Measurements from ENCODE around the gene MT1M.

Gene MT1M

DNA sequence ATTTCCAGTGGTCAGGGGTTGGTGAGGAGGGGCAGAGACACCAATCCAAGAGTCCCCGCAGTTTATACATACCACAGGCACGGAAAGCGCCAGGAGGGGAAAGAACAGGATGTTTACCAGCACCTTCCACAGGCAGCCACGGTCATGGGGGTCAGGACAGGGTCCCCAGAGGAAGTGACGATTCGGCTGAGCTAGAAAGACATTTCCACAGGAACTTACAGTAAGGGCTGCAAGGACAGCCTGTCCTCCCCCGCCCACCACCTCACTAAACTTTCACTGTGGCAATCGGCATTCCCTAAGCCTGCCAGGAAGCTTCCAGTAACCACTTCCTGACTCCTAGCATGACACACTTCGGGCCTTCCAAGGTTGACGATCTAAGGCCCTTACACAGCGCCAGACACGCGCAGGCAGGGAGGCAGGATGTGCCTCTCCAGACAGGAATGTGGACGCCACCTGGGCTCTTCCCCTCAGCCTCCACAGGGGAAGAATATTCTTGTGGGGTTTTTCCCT lies 25.3 kb upstream of the MT1M start:
- peak overlapping the region; percentile 100 for H4K8ac ChIP-seq (ENCODE audit: low read length)
- H3K36me3 ChIP-seq (ENCODE audit: control insufficient read depth in 1 of 2, insufficient read depth in 2 of 2, low read depth in 1 of 2, low read length in 2 of 2): no peaks in the 10 kb centered on the region
- peak overlapping the region; percentile 5 for H2AK5ac ChIP-seq (ENCODE audit: low read length, severe bottlenecking)
- H2BK12ac ChIP-seq (ENCODE audit: low read length in 2 of 2): peak overlapping the region; percentile 97 to 99
- peak; percentile 100 for DNase-seq
- H3K9ac ChIP-seq (ENCODE audit: low read length): peak overlapping the region; percentile 84
- peak overlapping the region; percentile 1 for H3K4me2 ChIP-seq (ENCODE audit: low read length, poor library complexity, severe bottlenecking)
- no peak overlapping the region for H3K14ac ChIP-seq (ENCODE audit: low read length in 2 of 2)
- H2BK120ac ChIP-seq (ENCODE audit: low read depth, low read length): peak overlapping the region; percentile 93
- H2AFZ ChIP-seq (ENCODE audit: low read depth, low read length): peak overlapping the region; percentile 36
- peaks cover 34% of the 10 kb centered on the region for H3K4me1 ChIP-seq (ENCODE audit: control insufficient read depth, insufficient read depth, low read depth, low read length)
- no peak overlapping the region for H2BK15ac ChIP-seq (ENCODE audit: low read depth, poor library complexity, severe bottlenecking)
- peak overlapping the region; percentile 96 to 100 for H3K18ac ChIP-seq (ENCODE audit: low read depth in 1 of 2, low read length in 2 of 2)
- peak overlapping the region; percentile 99 to 100 for H3K4ac ChIP-seq (ENCODE audit: low read depth in 1 of 2, low read length in 2 of 2)
- peaks cover 4% of the 10 kb centered on the region for H3K79me1 ChIP-seq (replicated peaks; ENCODE audit: low read length, poor library complexity, severe bottlenecking)
- H3K27ac ChIP-seq (ENCODE audit: low read length, poor library complexity, severe bottlenecking): peak overlapping the region; percentile 99
- peak overlapping the region; percentile 98 for H2BK5ac ChIP-seq (ENCODE audit: low read depth, low read length, poor library complexity, severe bottlenecking)
- peak overlapping the region in 1 of 2 experiments; percentile 69 for H3K4me3 ChIP-seq (ENCODE audit: insufficient read depth in 1 of 2, low read depth in 1 of 2, low read length in 2 of 2)
- H3K9me3 ChIP-seq (ENCODE audit: control insufficient read depth, low read length): no peaks in the 10 kb centered on the region
- H4K91ac ChIP-seq (ENCODE audit: low read length): peak overlapping the region; percentile 100
- no peaks in the 10 kb centered on the region for H3K27me3 ChIP-seq (ENCODE audit: control insufficient read depth in 1 of 2, insufficient read depth in 1 of 2, low read length in 2 of 2)
- peak overlapping the region in 1 of 2 experiments; percentile 2 for H3K23ac ChIP-seq (ENCODE audit: low read length in 2 of 2)
- 0% methylated on average over 14 of the region's 14 CpGs for WGBS

DNA sequence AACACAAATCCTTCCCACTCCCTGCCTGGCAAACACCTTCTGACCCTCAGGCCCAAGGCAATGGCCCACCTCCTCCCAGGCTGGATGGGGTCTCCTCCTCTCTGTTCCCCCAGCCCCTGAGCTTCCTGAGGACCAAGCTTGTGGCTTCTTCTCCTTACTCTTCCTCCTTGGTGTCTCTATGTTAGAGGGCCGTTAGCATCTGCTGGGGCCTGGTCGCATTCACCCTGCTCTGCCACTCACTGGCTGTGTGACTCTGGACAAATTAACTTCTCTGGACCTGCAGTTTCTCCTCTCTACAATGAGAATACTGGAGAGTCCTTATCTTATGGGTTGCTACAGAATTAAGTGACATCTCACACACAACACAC lies 24.8 kb upstream of the MT1M start:
- H3K27ac ChIP-seq (ENCODE audit: low read length, poor library complexity, severe bottlenecking): peak overlapping the region; percentile 99
- H3K4me1 ChIP-seq (ENCODE audit: control insufficient read depth, insufficient read depth, low read depth, low read length): peaks cover 34% of the 10 kb centered on the region
- H2BK5ac ChIP-seq (ENCODE audit: low read depth, low read length, poor library complexity, severe bottlenecking): peak overlapping the region; percentile 79
- peak overlapping the region in 1 of 2 experiments; percentile 92 for H3K4me3 ChIP-seq (ENCODE audit: insufficient read depth in 1 of 2, low read depth in 1 of 2, low read length in 2 of 2)
- peak overlapping the region; percentile 99 to 100 for H3K4ac ChIP-seq (ENCODE audit: low read depth in 1 of 2, low read length in 2 of 2)
- peak overlapping the region; percentile 6 for H2BK15ac ChIP-seq (ENCODE audit: low read depth, poor library complexity, severe bottlenecking)
- H3K23ac ChIP-seq (ENCODE audit: low read length in 2 of 2): peak overlapping the region; percentile 2 to 75
- H3K9me3 ChIP-seq (ENCODE audit: control insufficient read depth, low read length): no peaks in the 10 kb centered on the region
- H3K79me1 ChIP-seq (replicated peaks; ENCODE audit: low read length, poor library complexity, severe bottlenecking): peaks cover 4% of the 10 kb centered on the region
- H3K14ac ChIP-seq (ENCODE audit: low read length in 2 of 2): peak overlapping the region in 1 of 2 experiments; percentile 98
- no peak overlapping the region for H3K4me2 ChIP-seq (ENCODE audit: low read length, poor library complexity, severe bottlenecking)
- peak overlapping the region; percentile 84 for H3K9ac ChIP-seq (ENCODE audit: low read length)
- peak overlapping the region; percentile 88 for H2BK120ac ChIP-seq (ENCODE audit: low read depth, low read length)
- no peak for DNase-seq
- no peak overlapping the region for H2AFZ ChIP-seq (ENCODE audit: low read depth, low read length)
- H3K36me3 ChIP-seq (ENCODE audit: control insufficient read depth in 1 of 2, insufficient read depth in 2 of 2, low read depth in 1 of 2, low read length in 2 of 2): no peaks in the 10 kb centered on the region
- peak overlapping the region; percentile 100 for H4K8ac ChIP-seq (ENCODE audit: low read length)
- H3K18ac ChIP-seq (ENCODE audit: low read depth in 1 of 2, low read length in 2 of 2): peak overlapping the region; percentile 96 to 100
- peak overlapping the region; percentile 100 for H4K91ac ChIP-seq (ENCODE audit: low read length)
- H2AK5ac ChIP-seq (ENCODE audit: low read length, severe bottlenecking): peak overlapping the region; percentile 34
- H3K27me3 ChIP-seq (ENCODE audit: control insufficient read depth in 1 of 2, insufficient read depth in 1 of 2, low read length in 2 of 2): no peaks in the 10 kb centered on the region
- WGBS: 45% methylated on average over 2 of the region's 2 CpGs
- peak overlapping the region; percentile 97 to 99 for H2BK12ac ChIP-seq (ENCODE audit: low read length in 2 of 2)

DNA sequence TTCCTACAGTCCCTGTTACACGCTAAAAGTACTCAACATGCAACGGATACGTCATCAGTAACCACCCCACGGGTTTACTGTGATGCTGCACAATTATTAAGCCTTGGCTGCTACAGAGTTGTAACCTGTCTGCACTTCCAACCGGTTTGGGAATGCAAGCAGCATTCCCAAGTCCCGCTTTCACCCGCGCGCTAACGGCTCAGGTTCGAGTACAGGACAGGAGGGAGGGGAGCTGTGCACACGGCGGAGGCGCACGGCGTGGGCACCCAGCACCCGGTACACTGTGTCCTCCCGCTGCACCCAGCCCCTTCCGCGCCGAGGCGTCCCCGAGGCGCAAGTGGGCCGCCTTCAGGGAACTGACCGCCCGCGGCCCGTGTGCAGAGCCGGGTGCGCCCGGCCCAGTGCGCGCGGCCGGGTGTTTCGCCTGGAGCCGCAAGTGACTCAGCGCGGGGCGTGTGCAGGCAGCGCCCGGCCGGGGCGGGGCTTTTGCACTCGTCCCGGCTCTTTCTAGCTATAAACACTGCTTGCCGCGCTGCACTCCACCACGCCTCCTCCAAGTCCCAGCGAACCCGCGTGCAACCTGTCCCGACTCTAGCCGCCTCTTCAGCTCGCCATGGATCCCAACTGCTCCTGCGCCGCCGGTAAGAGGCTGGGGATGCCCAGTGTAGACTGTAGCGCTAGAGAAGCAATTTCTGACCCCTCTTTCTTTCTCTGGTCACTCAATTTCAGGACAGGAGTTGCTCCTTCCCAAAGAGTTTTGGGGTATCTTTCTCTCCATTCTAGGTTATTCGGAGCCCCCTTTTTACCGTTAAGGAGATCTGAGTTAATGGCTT lies 24.2 kb upstream of the MT1M start, which contains the start of gene MT2A:
Gene MT2A, plus strand, starts transcription at position 542 of the 833 bp plus-strand sequence. Its CDS starts 72 bp downstream, at position 614.
- H3K14ac ChIP-seq (ENCODE audit: low read length in 2 of 2): peak within 1 kb of the TSS in 1 of 2 experiments; percentile 98
- peak within 1 kb of the TSS; percentile 99 for H3K27ac ChIP-seq (ENCODE audit: low read length, poor library complexity, severe bottlenecking)
- peak within 1 kb of the TSS; percentile 91 for H3K9ac ChIP-seq (ENCODE audit: low read length)
- H2BK12ac ChIP-seq (ENCODE audit: low read length in 2 of 2): peak within 1 kb of the TSS; percentile 97 to 99
- no peaks in the 10 kb centered on the region for H3K27me3 ChIP-seq (ENCODE audit: control insufficient read depth in 1 of 2, insufficient read depth in 1 of 2, low read length in 2 of 2)
- H2AFZ ChIP-seq (ENCODE audit: low read depth, low read length): peak within 1 kb of the TSS; percentile 46
- peak within 1 kb of the TSS; percentile 59 to 92 for H3K4me3 ChIP-seq (ENCODE audit: insufficient read depth in 1 of 2, low read depth in 1 of 2, low read length in 2 of 2)
- H3K4me1 ChIP-seq (ENCODE audit: control insufficient read depth, insufficient read depth, low read depth, low read length): peaks cover 34% of the 10 kb centered on the region
- peak within 1 kb of the TSS; percentile 100 for H4K91ac ChIP-seq (ENCODE audit: low read length)
- peak; percentile 98 for DNase-seq
- peak within 1 kb of the TSS; percentile 88 for H2BK120ac ChIP-seq (ENCODE audit: low read depth, low read length)
- peak within 1 kb of the TSS; percentile 100 for H4K8ac ChIP-seq (ENCODE audit: low read length)
- H3K4ac ChIP-seq (ENCODE audit: low read depth in 1 of 2, low read length in 2 of 2): peak within 1 kb of the TSS; percentile 99 to 100
- H3K4me2 ChIP-seq (ENCODE audit: low read length, poor library complexity, severe bottlenecking): peak within 1 kb of the TSS; percentile 79
- H2BK15ac ChIP-seq (ENCODE audit: low read depth, poor library complexity, severe bottlenecking): peak within 1 kb of the TSS; percentile 77
- no peaks in the 10 kb centered on the region for H3K9me3 ChIP-seq (ENCODE audit: control insufficient read depth, low read length)
- H3K23ac ChIP-seq (ENCODE audit: low read length in 2 of 2): peak within 1 kb of the TSS; percentile 2 to 75
- no peaks in the 10 kb centered on the region for H3K36me3 ChIP-seq (ENCODE audit: control insufficient read depth in 1 of 2, insufficient read depth in 2 of 2, low read depth in 1 of 2, low read length in 2 of 2)
- H2BK5ac ChIP-seq (ENCODE audit: low read depth, low read length, poor library complexity, severe bottlenecking): peak within 1 kb of the TSS; percentile 79
- peak within 1 kb of the TSS; percentile 34 for H2AK5ac ChIP-seq (ENCODE audit: low read length, severe bottlenecking)
- 5% methylated on average over 57 of the region's 62 CpGs for WGBS
- peaks cover 4% of the 10 kb centered on the region for H3K79me1 ChIP-seq (replicated peaks; ENCODE audit: low read length, poor library complexity, severe bottlenecking)
- H3K18ac ChIP-seq (ENCODE audit: low read depth in 1 of 2, low read length in 2 of 2): peak within 1 kb of the TSS; percentile 96 to 100

All from mesenchymal stem cell (in vitro differentiated cells and primary cell).